Measurements from ENCODE around the gene PRKG1. TPM values are rescaled to one million over a fixed set of nuclear protein-coding genes. Genes with fewer than 3 reads are reported as not detected.

PRKG1 gene
- total and polyA plus RNA-seq, 2 donors (not counting 1 experiment from before 2014, with no cell fraction given), result 45.8 to 71.8 TPM

GRCh38 chr10:51479711-51480110 lies 405.4 kb downstream of the PRKG1 start:
- no peaks in the 10 kb centered on the region for H4K20me1 ChIP-seq (ENCODE audit: control insufficient read depth, extremely low read depth, insufficient read depth, low read length)
- no peak for TF ChIP-seq EZH2 (IDR thresholded peaks at IDR 0.05; ENCODE audit: low read length, missing control alignments)
- no peak for TF ChIP-seq CTCF (conservative IDR thresholded peaks at IDR 0.05 in 1 of 2, IDR thresholded peaks at IDR 0.05 in 1 of 2; ENCODE audit: low read depth in 1 of 2, low read length in 2 of 2)
- no peaks in the 10 kb centered on the region for H3K79me2 ChIP-seq (ENCODE audit: control insufficient read depth, insufficient read depth, low read length)
- H3K9me3 ChIP-seq (ENCODE audit: control insufficient read depth, insufficient read depth, low read depth, low read length), result no peaks in the 10 kb centered on the region
- H2AFZ ChIP-seq (ENCODE audit: low read length), result no peak overlapping the region
- no peak overlapping the region for H3K4me3 ChIP-seq (replicated peaks in 1 of 4; ENCODE audit: control extremely low read depth in 1 of 4, insufficient read depth in 1 of 4, low read depth in 3 of 4, low read length in 4 of 4)
- no peaks in the 10 kb centered on the region for H3K4me1 ChIP-seq (ENCODE audit: control insufficient read depth, extremely low read depth, insufficient read depth, low read length)
- no peaks in the 10 kb centered on the region for H3K36me3 ChIP-seq (ENCODE audit: control insufficient read depth, insufficient read depth, low read length)
- H3K9ac ChIP-seq (ENCODE audit: insufficient read depth, low read length), result no peak overlapping the region
- DNase-seq (ENCODE audit: low read depth in 2 of 2), result no peak
- no peak overlapping the region for H3K27ac ChIP-seq (ENCODE audit: insufficient read depth, low read length)
- H3K4me2 ChIP-seq (ENCODE audit: extremely low read depth, insufficient read depth, low read length), result no peak overlapping the region
- H3K27me3 ChIP-seq (ENCODE audit: control insufficient read depth, insufficient read depth, low read length), result no peaks in the 10 kb centered on the region

- Histone ChIP-seq H3K27me3 (ENCODE audit: control insufficient read depth, insufficient read depth, low read length) (no peaks in the 10 kb centered on the region), H3K36me3 (ENCODE audit: control insufficient read depth, insufficient read depth, low read length) (no peaks in the 10 kb centered on the region), H3K4me2 (ENCODE audit: extremely low read depth, insufficient read depth, low read length) (no peak overlapping the region), H3K27ac (ENCODE audit: insufficient read depth, low read length) (no peak overlapping the region), H3K9me3 (ENCODE audit: control insufficient read depth, insufficient read depth, low read depth, low read length) (no peaks in the 10 kb centered on the region), H3K79me2 (ENCODE audit: control insufficient read depth, insufficient read depth, low read length) (no peaks in the 10 kb centered on the region), H3K9ac (ENCODE audit: insufficient read depth, low read length) (no peak overlapping the region), H2AFZ (ENCODE audit: low read length) (no peak overlapping the region), H3K4me3 (replicated peaks in 1 of 4; ENCODE audit: control extremely low read depth in 1 of 4, insufficient read depth in 1 of 4, low read depth in 3 of 4, low read length in 4 of 4) (no peak overlapping the region), H3K4me1 (ENCODE audit: control insufficient read depth, extremely low read depth, insufficient read depth, low read length) (no peaks in the 10 kb centered on the region), H4K20me1 (ENCODE audit: control insufficient read depth, extremely low read depth, insufficient read depth, low read length) (no peaks in the 10 kb centered on the region)
- TF ChIP-seq CTCF (conservative IDR thresholded peaks at IDR 0.05 in 1 of 2, IDR thresholded peaks at IDR 0.05 in 1 of 2; ENCODE audit: low read depth in 1 of 2, low read length in 2 of 2), result no peak
- TF ChIP-seq EZH2 (IDR thresholded peaks at IDR 0.05; ENCODE audit: low read length, missing control alignments), result no peak
- no peak for DNase-seq (ENCODE audit: low read depth in 2 of 2)
Observed at GRCh38 chr10:51485668-51486067, 411.4 kb downstream of the PRKG1 start.

- no peaks in the 10 kb centered on the region for H3K36me3 ChIP-seq (ENCODE audit: control insufficient read depth, insufficient read depth, low read length)
- no peaks in the 10 kb centered on the region for H3K4me1 ChIP-seq (ENCODE audit: control insufficient read depth, extremely low read depth, insufficient read depth, low read length)
- H3K27ac ChIP-seq (ENCODE audit: insufficient read depth, low read length), result no peak overlapping the region
- H4K20me1 ChIP-seq (ENCODE audit: control insufficient read depth, extremely low read depth, insufficient read depth, low read length), result no peaks in the 10 kb centered on the region
- no peaks in the 10 kb centered on the region for H3K79me2 ChIP-seq (ENCODE audit: control insufficient read depth, insufficient read depth, low read length)
- H3K4me3 ChIP-seq (replicated peaks in 1 of 4; ENCODE audit: control extremely low read depth in 1 of 4, insufficient read depth in 1 of 4, low read depth in 3 of 4, low read length in 4 of 4), result no peak overlapping the region
- H3K4me2 ChIP-seq (ENCODE audit: extremely low read depth, insufficient read depth, low read length), result no peak overlapping the region
- DNase-seq (ENCODE audit: low read depth in 2 of 2), result no peak
- H3K9ac ChIP-seq (ENCODE audit: insufficient read depth, low read length), result no peak overlapping the region
- H3K27me3 ChIP-seq (ENCODE audit: control insufficient read depth, insufficient read depth, low read length), result no peaks in the 10 kb centered on the region
- no peak overlapping the region for H2AFZ ChIP-seq (ENCODE audit: low read length)
- H3K9me3 ChIP-seq (ENCODE audit: control insufficient read depth, insufficient read depth, low read depth, low read length), result no peaks in the 10 kb centered on the region
- TF ChIP-seq CTCF (conservative IDR thresholded peaks at IDR 0.05 in 1 of 2, IDR thresholded peaks at IDR 0.05 in 1 of 2; ENCODE audit: low read depth in 1 of 2, low read length in 2 of 2) (no peak), EZH2 (IDR thresholded peaks at IDR 0.05; ENCODE audit: low read length, missing control alignments) (no peak)
Observed at GRCh38 chr10:51487576-51487975, 413.3 kb downstream of the PRKG1 start.
